Body of pancreas (tissue), 4 donors: ENCODE data around the gene GMPR. TPM values are rescaled to one million over a fixed set of nuclear protein-coding genes. Genes with fewer than 3 reads are reported as not detected.

Source experiments
- ATAC-seq: fragments of 150-250 bp; one replicate; pipeline ENCODE4 v1.9.1; 2016
- DNase-seq, 4 donors: peaks; one replicate each; pipeline ENCODE4 v3.0.0-alpha.2; 2019
- H3K27ac ChIP-seq, 4 donors: fragments of 200-600 bp; sonication (generic); 1 replicate in 3 of 4; 2 replicates in 1 of 4; pipeline versions ENCODE4 v1.5.1 to v1.6.1; 2016 to 2019; ENCODE audit warnings: mild to moderate bottlenecking in 1 of 4, mixed read lengths in 1 of 4, moderate library complexity in 1 of 4
- H3K27me3 ChIP-seq, 2 donors: fragments of 200-600 bp; sonication (generic); one replicate each; pipeline ENCODE4 v1.6.0; 2016; ENCODE audit warnings: mild to moderate bottlenecking in 1 of 2
- H3K36me3 ChIP-seq, 2 donors: fragments of 200-600 bp; sonication (generic); replicated peaks in 1 of 2; 2 replicates each; pipeline ENCODE4 v1.5.1; 2016; ENCODE audit warnings: low read depth in 2 of 2; ENCODE audit not compliant: insufficient read depth in 1 of 2
- H3K4me1 ChIP-seq: fragments of 200-600 bp; sonication (generic); one replicate; pipeline ENCODE4 v1.6.0; 2016
- H3K4me3 ChIP-seq, 2 donors: fragments of 200-600 bp; sonication (generic); 1 replicate in 1 of 2; 2 replicates in 1 of 2; pipeline ENCODE4 v1.5.1; 2016 to 2019
- H3K9me3 ChIP-seq, 3 donors: fragments of 200-600 bp; sonication (generic); 1 replicate in 2 of 3; 2 replicates in 1 of 3; pipeline ENCODE4 v1.5.1; 2016
- CTCF ChIP-seq, 7 experiments: fragments of 450-650 bp in 4 of 7; fragments of 200-600 bp in 3 of 7; sonication (generic) in 3 of 7; IDR thresholded peaks; one replicate each; pipeline ENCODE4 v1.5.1; 2016 to 2019; ENCODE audit warnings: antibody characterized with exemption in 7 of 7
- POLR2A ChIP-seq, 3 donors: fragments of 450-650 bp; IDR thresholded peaks; one replicate each; pipeline ENCODE4 v1.6.1; 2016; ENCODE audit warnings: antibody characterized with exemption in 3 of 3, mild to moderate bottlenecking in 2 of 3
- WGBS, 2 donors: methylation state at CpG; one replicate each; pipeline ENCODE4 v1.1.5; 2017; 5-methylcytosine and 5-hydroxymethylcytosine counted together
- intact Hi-C: fragments of 100-400 bp; cut with DNase I; formaldehyde crosslinking; loops from one replicate; pipeline ENCODE4 v1.15.1; 2023
- small RNA-seq: library from RNA; depleted of rRNA; stranded (forward); fragments of <200 nt; gene quantifications from one replicate; pipeline ENCODE3, GENCODE V24; 2016
- total RNA-seq, 2 donors: library from RNA; depleted of rRNA; stranded (reverse); fragments of >200 nt; gene quantifications; one replicate each; pipeline ENCODE4 v1.1.0, GENCODE V29; 2016

The GMPR gene
- total RNA-seq, 2 donors from 2014 or later = 7.9 to 14.0 TPM

- Histone ChIP-seq H3K4me1 (peaks cover 5% of the 10 kb centered on the region), H3K27ac (no peak overlapping the region), H3K36me3 (no peaks in the 10 kb centered on the region), H3K4me3 (no peak overlapping the region), H3K27me3 (no peaks in the 10 kb centered on the region), H3K9me3 (no peaks in the 10 kb centered on the region)
- TF ChIP-seq CTCF (IDR thresholded peaks at IDR 0.05) (no peak), POLR2A (IDR thresholded peaks at IDR 0.05) (no peak)
- intact Hi-C loops = loop anchor here (5.0 to 10.0 kb wide), 2 partner anchors 166 to 418 kb away; no protein-coding TSS in a partner anchor
- WGBS, 2 donors = 70 to 94% methylated on average over 2 to 3 of the region's 3 CpGs
- DNase-seq (no peak), ATAC-seq (no peak)
These were observed 100.8 kb downstream of the GMPR start for GRCh38 chr6:16339265-16339587.

GRCh38 chr6:16343593-16343992, 105.2 kb downstream of the GMPR start:
- Histone ChIP-seq H3K4me1 (peaks cover 4% of the 10 kb centered on the region), H3K27ac (no peak overlapping the region), H3K27me3 (no peaks in the 10 kb centered on the region), H3K9me3 (no peaks in the 10 kb centered on the region), H3K4me3 (no peak overlapping the region), H3K36me3 (no peaks in the 10 kb centered on the region)
- DNase-seq (no peak), ATAC-seq (no peak)
- no peak for TF ChIP-seq CTCF (IDR thresholded peaks at IDR 0.05)
- no peak for TF ChIP-seq POLR2A (IDR thresholded peaks at IDR 0.05)
- WGBS, 2 donors = 98 to 100% methylated on average over 2 to 8 of the region's 8 CpGs
- intact Hi-C loops = no loop called here

- no peak overlapping the region for H3K27ac ChIP-seq
- intact Hi-C loops = no loop called here
- DNase-seq = no peak
These were observed 106.4 kb downstream of the GMPR start for GRCh38 chr6:16344756-16345155.

More at GRCh38 chr6:16344756-16345155, 106.4 kb downstream of the GMPR start:
- Histone ChIP-seq H3K4me3 (no peak overlapping the region), H3K4me1 (peaks cover 4% of the 10 kb centered on the region), H3K27me3 (no peaks in the 10 kb centered on the region), H3K36me3 (no peaks in the 10 kb centered on the region), H3K9me3 (no peaks in the 10 kb centered on the region)
- no peak for TF ChIP-seq POLR2A (IDR thresholded peaks at IDR 0.05)
- TF ChIP-seq CTCF (IDR thresholded peaks at IDR 0.05) = no peak
- ATAC-seq = no peak
- 91 to 95% methylated on average over 6 of the region's 6 CpGs for whole genome bisulfite sequencing, 2 donors

Small RNA genes lying within 50 kb of the gene (small RNA-seq; reads per million reads assigned to genes)
- gene RF00019 = not detected
- gene RNU6-1114P = not detected

Other genes with a start within 250 kb of the GMPR start
- 10 to 100 TPM; 13.2 to 28.7 TPM for gene MYLIP, start 109.5 kb upstream of the GMPR start, total RNA-seq